IMR-90 (cell line): ENCODE measurements around the gene CDH23. TPM values are rescaled to one million over a fixed set of nuclear protein-coding genes. Genes with fewer than 3 reads are reported as not detected.

ENCODE experiments used
- ATAC-seq: fragments of 200-7000 bp; cut with Tn5 transposase; 2 replicates; pipeline ENCODE4 v1.9.1; 2020; ENCODE audit warnings: low read depth, mild to moderate bottlenecking, moderate library complexity
- BruUV-seq: library from RNA; stranded (reverse); fragments of 400-500 nt; replicated peaks from 2 replicates; lab custom pipeline; 2021; lab: Mats Ljungman, UMichigan
- CTCF ChIA-PET: fragments of 300-600 bp; formaldehyde crosslinking; extraction: SDS; loops from one replicate; lab custom pipeline; 2021; ENCODE audit warnings: antibody characterized with exemption; lab: Yijun Ruan, JAX
- POLR2A ChIA-PET: fragments of 300-600 bp; sonication (Branson Sonifier 250); formaldehyde crosslinking; loops from one replicate; lab custom pipeline; 2022; ENCODE audit warnings: antibody characterized with exemption; ENCODE audit not compliant: unreplicated experiment; lab: Charles Lee
- DNase-seq: peaks from one replicate; pipeline ENCODE4 v3.0.0; 2013
- H2AFZ ChIP-seq: replicated peaks from 2 replicates; pipeline ENCODE3; 2013; ENCODE audit warnings: low read length, mild to moderate bottlenecking; ENCODE audit not compliant: poor library complexity
- H2AK5ac ChIP-seq: 2 replicates; pipeline ENCODE4 v1.6.1; 2013; ENCODE audit warnings: low read depth, low read length, inconsistent platforms
- H2AK9ac ChIP-seq: replicated peaks from 2 replicates; pipeline ENCODE3; 2013; ENCODE audit warnings: mild to moderate bottlenecking, low read depth, low read length, moderate library complexity; ENCODE audit not compliant: poor library complexity
- H2BK120ac ChIP-seq: 2 replicates; pipeline ENCODE4 v1.6.1; 2013; ENCODE audit warnings: low read depth, low read length, inconsistent platforms
- H2BK15ac ChIP-seq: 3 replicates; pipeline ENCODE4 v1.6.1; 2013; ENCODE audit warnings: low read depth, low read length, inconsistent platforms
- H2BK20ac ChIP-seq: 2 replicates; pipeline ENCODE4 v1.6.1; 2013; ENCODE audit warnings: low read depth, mild to moderate bottlenecking, inconsistent platforms, low read length, moderate library complexity
- H2BK5ac ChIP-seq: 2 replicates; pipeline ENCODE4 v1.6.1; 2013; ENCODE audit warnings: mild to moderate bottlenecking, low read depth, low read length, inconsistent platforms; ENCODE audit not compliant: poor library complexity, severe bottlenecking
- H3K14ac ChIP-seq: replicated peaks from 2 replicates; pipeline ENCODE4 v1.6.1; 2013; ENCODE audit warnings: low read depth, low read length, inconsistent platforms
- H3K18ac ChIP-seq: 2 replicates; pipeline ENCODE4 v1.6.1; 2013; ENCODE audit warnings: low read depth, low read length, control low read depth
- H3K23ac ChIP-seq: 2 replicates; pipeline ENCODE4 v1.6.1; 2013; ENCODE audit warnings: low read depth, low read length, inconsistent platforms
- H3K27ac ChIP-seq: 2 replicates; pipeline ENCODE4 v1.5.1; 2013; ENCODE audit warnings: mild to moderate bottlenecking, control low read depth, low read length; ENCODE audit not compliant: insufficient read depth
- H3K27me3 ChIP-seq: 2 replicates; pipeline ENCODE4 v1.6.1; 2013; ENCODE audit warnings: low read length; ENCODE audit not compliant: control insufficient read depth, insufficient read depth
- H3K36me3 ChIP-seq: 2 replicates; pipeline ENCODE4 v1.6.1; 2013; ENCODE audit warnings: low read length, mixed read lengths; ENCODE audit not compliant: control insufficient read depth, insufficient read depth
- H3K4ac ChIP-seq: 2 replicates; pipeline ENCODE4 v1.6.1; 2013; ENCODE audit warnings: low read depth, low read length, inconsistent platforms
- H3K4me1 ChIP-seq: 2 replicates; pipeline ENCODE4 v1.6.1; 2013; ENCODE audit warnings: low read length, mixed read lengths; ENCODE audit not compliant: control insufficient read depth, insufficient read depth
- H3K4me2 ChIP-seq: 2 replicates; pipeline ENCODE4 v1.6.1; 2013; ENCODE audit warnings: low read depth, mild to moderate bottlenecking, control low read depth, low read length, moderate library complexity
- H3K4me3 ChIP-seq: 2 replicates; pipeline ENCODE4 v1.5.1; 2013; ENCODE audit warnings: low read depth, mild to moderate bottlenecking, control low read depth, low read length, moderate library complexity; ENCODE audit not compliant: insufficient read depth
- H3K56ac ChIP-seq: 2 replicates; pipeline ENCODE4 v1.6.1; 2013; ENCODE audit warnings: low read length, inconsistent platforms; ENCODE audit not compliant: insufficient read depth; ENCODE audit errors: extremely low read depth
- H3K79me1 ChIP-seq, 2 experiments: 2 replicates each; pipeline ENCODE4 v1.6.1; 2013; ENCODE audit warnings: low read length in 2 of 2, inconsistent platforms in 1 of 2, low read depth in 1 of 2
- H3K9ac ChIP-seq: 2 replicates; pipeline ENCODE4 v1.6.1; 2013; ENCODE audit warnings: low read depth, low read length, control low read depth
- H3K9me1 ChIP-seq: 2 replicates; pipeline ENCODE4 v1.6.1; 2013; ENCODE audit warnings: low read length, inconsistent platforms; ENCODE audit not compliant: insufficient read depth
- H3K9me3 ChIP-seq: 2 replicates; pipeline ENCODE4 v1.6.1; 2013; ENCODE audit warnings: low read length; ENCODE audit not compliant: control insufficient read depth, insufficient read depth
- H4K20me1 ChIP-seq: 2 replicates; pipeline ENCODE4 v1.6.1; 2013; ENCODE audit warnings: low read length, inconsistent platforms; ENCODE audit not compliant: insufficient read depth
- H4K5ac ChIP-seq: 2 replicates; pipeline ENCODE4 v1.6.1; 2013; ENCODE audit warnings: mild to moderate bottlenecking, low read depth, low read length, control low read depth
- H4K8ac ChIP-seq, 2 experiments: 2 replicates each; pipeline ENCODE4 v1.6.1; 2013; ENCODE audit warnings: low read depth in 2 of 2, low read length in 2 of 2, control low read depth in 1 of 2, inconsistent platforms in 1 of 2
- H4K91ac ChIP-seq: 2 replicates; pipeline ENCODE4 v1.6.1; 2013; ENCODE audit warnings: low read depth, low read length, inconsistent platforms; ENCODE audit not compliant: insufficient read depth
- CEBPB ChIP-seq: IDR thresholded peaks from 2 replicates; pipeline ENCODE4 v1.6.1; 2012; ENCODE audit warnings: low read depth, low read length, improper control_type of control experiment
- CTCF ChIP-seq: conservative IDR thresholded peaks from 2 replicates; pipeline ENCODE4 v1.5.1; 2012; ENCODE audit warnings: mild to moderate bottlenecking, low read depth, low read length, improper control_type of control experiment
- MAFK ChIP-seq: IDR thresholded peaks from 2 replicates; pipeline ENCODE4 v1.6.1; 2012; ENCODE audit warnings: low read depth, low read length, improper control_type of control experiment
- RCOR1 ChIP-seq: IDR thresholded peaks from 2 replicates; pipeline ENCODE4 v1.6.1; 2012; ENCODE audit warnings: mild to moderate bottlenecking, low read length, improper control_type of control experiment; ENCODE audit not compliant: insufficient replicate concordance
- RFX5 ChIP-seq: IDR thresholded peaks from 2 replicates; pipeline ENCODE4 v1.8.0; 2012; ENCODE audit warnings: low read depth, mild to moderate bottlenecking, low read length, moderate library complexity
- WGBS, 2 experiments: methylation state at CpG; one replicate each; pipeline versions ENCODE4 v1.1.5 to v1.1.7; 2013; ENCODE audit warnings: missing lambda C conversion rate in 2 of 2; ENCODE audit not compliant: insufficient read length in 1 of 2; ENCODE audit errors: extremely low coverage in 2 of 2; 5-methylcytosine and 5-hydroxymethylcytosine counted together
- dilution Hi-C: fragments of 300-500 bp; cut with HindIII; formaldehyde crosslinking; loops from one replicate; pipeline ENCODE4 v1.14.3; 2018; ENCODE audit warnings: low sequenced_read_pairs; ENCODE audit not compliant: unreplicated experiment
- in situ Hi-C: fragments of 300-500 bp; cut with MboI; formaldehyde crosslinking; loops from 3 replicates; pipeline ENCODE4 v1.14.3; 2019; ENCODE audit warnings: low sequenced_read_pairs, inconsistent platforms, mixed read lengths
- intact Hi-C: fragments of 100-400 bp; cut with micrococcal nuclease; formaldehyde crosslinking; loops from 2 replicates; pipeline ENCODE4 v1.10.0; 2022
- polyA plus RNA-seq, 3 experiments: library from polyadenylated mRNA; depleted of rRNA; stranded (reverse); fragments of >200 nt; gene quantifications; 2 replicates each; pipeline ENCODE4 v1.2.3, GENCODE V29; 2012; ENCODE audit warnings: low replicate concordance in 1 of 3
- total RNA-seq: library from RNA; depleted of rRNA; stranded (reverse); fragments of >200 nt; gene quantifications from 2 replicates; pipeline ENCODE4 v1.2.3, GENCODE V29; 2012

The CDH23 gene
- total and polyA plus RNA-seq, 2 of the 4 experiments (the other 2 are of a cell fraction) = under 0.01 to 0.03 TPM

DNA sequence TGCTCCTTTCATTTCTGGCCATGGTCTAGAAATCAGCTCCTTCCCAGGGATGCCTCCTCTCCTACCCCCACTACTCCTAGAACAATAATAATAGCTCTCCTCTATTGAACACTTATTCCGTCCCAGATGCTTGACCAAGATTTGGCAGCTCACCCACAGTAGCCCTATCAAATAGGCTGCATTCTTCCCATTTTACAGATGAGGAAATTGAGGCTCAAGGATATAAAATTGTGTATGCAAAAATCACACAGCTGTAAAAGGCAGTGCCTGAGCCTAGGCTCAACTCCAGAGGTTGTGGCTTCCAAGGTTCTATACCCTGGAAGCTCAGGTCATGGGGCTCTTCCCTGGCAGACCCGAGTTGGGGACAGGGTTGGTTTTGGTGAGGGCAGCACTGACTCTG, 240.6 kb downstream of the CDH23 start:
- no TSS peak for BruUV-seq
- WGBS, 2 experiments = 60% methylated on average over 1 of the region's 2 CpGs; no CpG with 5 or more reads in 1 of the 2 experiments
- Histone ChIP-seq H2AK9ac (no peak overlapping the region), H3K79me1 (no peaks in the 10 kb centered on the region), H3K4ac (no peak overlapping the region), H2AFZ (no peak overlapping the region), H3K23ac (no peak overlapping the region), H4K8ac (no peak overlapping the region), H3K18ac (no peak overlapping the region), H3K4me3 (no peak overlapping the region), H4K5ac (no peak overlapping the region), H3K27me3 (peaks cover 66% of the 10 kb centered on the region), H3K9me3 (no peaks in the 10 kb centered on the region), H4K91ac (no peak overlapping the region), H2BK20ac (no peak overlapping the region), H2BK120ac (no peak overlapping the region), H3K56ac (no peak overlapping the region), H3K4me1 (no peaks in the 10 kb centered on the region), H3K27ac (no peak overlapping the region), H2BK5ac (no peak overlapping the region), H3K9me1 (no peaks in the 10 kb centered on the region), H2BK15ac (no peak overlapping the region), H3K14ac (no peak overlapping the region), H3K36me3 (no peaks in the 10 kb centered on the region), H3K4me2 (no peak overlapping the region), H2AK5ac (no peak overlapping the region), H3K9ac (no peak overlapping the region), H4K20me1 (no peaks in the 10 kb centered on the region)
- ChIA-PET CTCF (no interaction called here), POLR2A (no interaction called here)
- no peak for DNase-seq
- dilution Hi-C loops (no loop called here), intact Hi-C loops (no loop called here), in situ Hi-C loops (no loop called here)
- no peak for TF ChIP-seq RFX5
- no peak for TF ChIP-seq CTCF
- no peak for TF ChIP-seq RCOR1
- no peak for TF ChIP-seq MAFK
- TF ChIP-seq CEBPB = no peak
- no peak for ATAC-seq
